Lower leg skin (tissue), 4 donors: ENCODE measurements around the gene LRP1. TPM values are rescaled to one million over a fixed set of nuclear protein-coding genes. Genes with fewer than 3 reads are reported as not detected.

Experiments
- DNase-seq, 2 donors: peaks; one replicate each; pipeline ENCODE4 v3.0.0-alpha.2; 2019; ENCODE audit warnings: low spot score in 2 of 2
- H3K4me3 ChIP-seq: fragments of 200-600 bp; sonication (generic); 2 replicates; pipeline ENCODE4 v1.5.1; 2017; ENCODE audit warnings: mild to moderate bottlenecking, low read depth; ENCODE audit not compliant: poor library complexity, severe bottlenecking
- CTCF ChIP-seq, 3 donors: fragments of 450-650 bp; IDR thresholded peaks; one replicate each; pipeline ENCODE4 v1.5.1; 2016; ENCODE audit warnings: antibody characterized with exemption in 3 of 3, mild to moderate bottlenecking in 3 of 3, moderate library complexity in 2 of 3
- POLR2A ChIP-seq, 2 donors: fragments of 450-650 bp; IDR thresholded peaks; one replicate each; pipeline ENCODE4 v1.6.1; 2016 to 2017; ENCODE audit warnings: antibody characterized with exemption in 2 of 2, mild to moderate bottlenecking in 1 of 2, moderate library complexity in 1 of 2
- WGBS, 2 donors: methylation state at CpG; one replicate each; pipeline ENCODE4 v1.1.5; 2018; 5-methylcytosine and 5-hydroxymethylcytosine counted together
- intact Hi-C: fragments of 100-400 bp; cut with DNase I; formaldehyde crosslinking; loops from one replicate; pipeline ENCODE4 v1.15.0; 2023; ENCODE audit warnings: low total_unique reads
- total RNA-seq, 4 donors: library from RNA; depleted of rRNA; stranded (reverse); fragments of >200 nt; gene quantifications; one replicate each; pipeline ENCODE4 v1.1.0, GENCODE V29; 2016

LRP1 gene
- total RNA-seq, 4 donors from 2014 or later = 93.4 to 156 (median 101) TPM

- TF ChIP-seq POLR2A (IDR thresholded peaks at IDR 0.05) = no peak
- no peak for TF ChIP-seq CTCF (IDR thresholded peaks at IDR 0.05)
- 69 to 71% methylated on average over 8 of the region's 8 CpGs for WGBS, 2 donors
- DNase-seq = no peak
- intact Hi-C loops = loop anchor here (10.0 kb wide), 1 partner anchor 183 kb away; the partner anchor contains the start of gene ZBTB39
- no peak overlapping the region for H3K4me3 ChIP-seq
Measured at GRCh38 chr12:57188090-57188425, 59.8 kb downstream of the LRP1 start.

GRCh38 chr12:57190037-57190436, 61.8 kb downstream of the LRP1 start:
- TF ChIP-seq POLR2A (IDR thresholded peaks at IDR 0.05) (no peak), CTCF (IDR thresholded peaks at IDR 0.05) (no peak)
- intact Hi-C loops = no loop called here
- DNase-seq = no peak
- 75% methylated on average over 6 of the region's 6 CpGs for WGBS, 2 donors
- H3K4me3 ChIP-seq = no peak overlapping the region

GRCh38 chr12:57190821-57191220, 62.5 kb downstream of the LRP1 start:
- intact Hi-C loops = no loop called here
- DNase-seq = no peak
- 94 to 95% methylated on average over 18 to 23 of the region's 23 CpGs for WGBS, 2 donors
- no peak overlapping the region for H3K4me3 ChIP-seq
- TF ChIP-seq CTCF (IDR thresholded peaks at IDR 0.05) = no peak
- TF ChIP-seq POLR2A (IDR thresholded peaks at IDR 0.05) = no peak

GRCh38 chr12:57191410-57191809, 63.1 kb downstream of the LRP1 start:
- H3K4me3 ChIP-seq = no peak overlapping the region
- 83 to 84% methylated on average over 7 to 11 of the region's 11 CpGs for WGBS, 2 donors
- intact Hi-C loops = no loop called here
- no peak for TF ChIP-seq CTCF (IDR thresholded peaks at IDR 0.05)
- no peak for TF ChIP-seq POLR2A (IDR thresholded peaks at IDR 0.05)
- no peak for DNase-seq

GRCh38 chr12:57192920-57193319, 64.6 kb downstream of the LRP1 start:
- no peak overlapping the region for H3K4me3 ChIP-seq
- TF ChIP-seq POLR2A (IDR thresholded peaks at IDR 0.05) = no peak
- TF ChIP-seq CTCF (IDR thresholded peaks at IDR 0.05) = no peak
- WGBS, 2 donors = 78 to 86% methylated on average over 12 to 16 of the region's 16 CpGs
- DNase-seq = no peak
- intact Hi-C loops = no loop called here

GRCh38 chr12:57193706-57194245, 65.5 kb downstream of the LRP1 start:
- intact Hi-C loops = no loop called here
- no peak overlapping the region for H3K4me3 ChIP-seq
- TF ChIP-seq POLR2A (IDR thresholded peaks at IDR 0.05) = no peak
- no peak for TF ChIP-seq CTCF (IDR thresholded peaks at IDR 0.05)
- no peak for DNase-seq
- WGBS, 2 donors = 84 to 87% methylated on average over 19 of the region's 19 CpGs
